Transverse colon (tissue), 1 donor: ENCODE measurements around the gene POR.

Source experiments
- EP300 ChIP-seq: sonication (generic); formaldehyde crosslinking; IDR thresholded peaks from one replicate; pipeline ENCODE4 v1.6.1; 2017; ENCODE audit warnings: antibody characterized with exemption, low read depth
- POLR2A ChIP-seq: fragments of 450-650 bp; IDR thresholded peaks from one replicate; pipeline ENCODE4 v1.6.1; 2016; ENCODE audit warnings: antibody characterized with exemption, mild to moderate bottlenecking, moderate library complexity

DNA sequence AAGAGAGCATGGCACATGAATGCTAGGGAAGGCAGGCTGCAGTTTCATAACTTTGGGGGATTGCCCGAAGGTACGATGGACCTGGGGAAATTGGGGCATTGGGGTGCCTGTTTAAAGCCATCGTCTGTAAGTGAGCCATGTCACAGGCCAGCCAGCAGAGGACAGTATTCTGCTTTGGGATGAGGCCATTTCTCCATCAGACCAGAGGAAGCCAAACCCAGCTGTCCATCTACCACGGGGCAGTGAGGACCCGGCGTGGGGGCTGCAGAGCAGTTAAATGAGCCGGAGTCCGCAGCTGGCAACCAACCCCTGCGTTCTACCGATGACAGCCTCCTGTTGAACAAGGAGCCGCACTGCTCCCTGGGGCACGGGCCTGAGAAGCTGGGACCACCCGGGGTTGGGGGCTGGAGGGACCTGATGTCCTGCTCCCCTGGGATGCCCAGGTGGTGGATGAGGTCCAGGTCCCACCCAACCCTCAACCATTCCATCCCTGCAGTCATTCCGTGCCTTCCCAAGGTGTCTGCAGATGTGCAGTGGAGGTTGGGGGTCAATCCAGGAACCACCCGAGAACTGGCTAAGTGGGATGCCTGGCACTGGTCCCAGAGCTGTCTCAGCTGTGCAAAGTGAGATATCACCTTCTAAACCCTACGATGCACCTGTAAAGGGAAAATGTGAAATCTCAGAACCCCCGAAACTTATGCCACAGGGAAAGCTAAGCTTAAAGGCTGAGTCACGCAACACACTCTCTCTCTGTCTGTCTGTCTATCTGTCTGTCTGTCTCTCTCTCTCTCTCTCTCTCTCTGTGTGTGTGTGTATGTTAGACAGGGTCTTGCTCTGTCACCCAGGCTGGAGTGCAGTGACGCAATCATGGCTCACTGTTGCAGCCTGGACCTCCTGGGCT is 48.2 kb upstream of the POR start:
- TF ChIP-seq POLR2A, result no peak
- no peak for TF ChIP-seq EP300
